Measurements from ENCODE around the gene NCKAP5.

Gene NCKAP5

DNA sequence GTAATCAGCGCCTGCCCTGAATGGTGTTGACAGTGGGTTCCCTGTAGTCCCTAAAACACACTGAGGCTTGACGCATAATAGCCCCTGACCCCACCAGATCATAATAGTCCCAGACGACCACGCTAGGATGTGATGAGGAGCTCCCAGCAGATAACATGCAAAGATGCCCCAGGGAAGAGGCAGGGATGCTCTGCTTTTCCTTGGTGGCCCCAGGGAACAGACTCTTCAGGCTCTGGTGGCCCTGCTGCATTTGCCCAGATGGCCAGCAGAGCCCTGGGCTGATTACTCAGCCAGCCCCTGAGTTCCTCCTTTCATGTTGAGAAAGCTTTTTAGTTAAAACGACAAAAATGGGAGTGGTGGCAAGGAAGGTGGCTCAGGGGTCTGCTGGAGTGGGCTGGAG lies 5.9 kb upstream of the NCKAP5 start:
- no peak for DNase-seq (ENCODE audit: low read depth)

DNA sequence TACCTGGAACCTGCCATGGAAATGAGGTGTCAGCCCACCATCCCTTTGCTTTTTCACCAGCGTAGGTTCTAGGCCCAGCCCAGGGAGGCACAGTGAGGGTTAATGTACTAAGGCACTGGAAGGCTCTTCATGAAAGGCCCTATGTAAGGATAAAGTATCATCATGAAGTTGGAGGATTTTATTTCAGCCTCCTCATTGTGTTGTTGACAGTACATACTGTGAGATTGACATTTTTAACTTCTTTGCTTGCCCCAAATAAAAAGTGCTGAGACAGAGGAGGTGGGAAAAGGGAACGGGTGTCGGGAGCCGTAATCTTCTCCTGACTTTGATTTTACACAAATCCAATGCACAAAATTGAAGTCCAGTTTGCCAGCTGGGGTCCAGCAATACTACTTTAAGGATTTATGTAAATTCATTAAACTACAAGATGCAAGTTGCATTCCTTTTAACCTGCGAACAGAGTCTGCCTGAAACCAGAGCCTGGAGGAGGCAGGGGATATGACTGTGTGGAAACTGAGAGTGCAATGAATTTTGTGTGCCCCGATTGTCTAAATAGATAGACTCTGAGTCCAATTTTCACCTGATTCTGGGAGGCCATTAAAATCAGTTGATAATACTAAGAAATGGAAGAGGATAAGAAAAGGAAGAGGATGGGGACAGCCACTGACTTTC lies 5.4 kb upstream of the NCKAP5 start:
- DNase-seq (ENCODE audit: low read depth): no peak

DNA sequence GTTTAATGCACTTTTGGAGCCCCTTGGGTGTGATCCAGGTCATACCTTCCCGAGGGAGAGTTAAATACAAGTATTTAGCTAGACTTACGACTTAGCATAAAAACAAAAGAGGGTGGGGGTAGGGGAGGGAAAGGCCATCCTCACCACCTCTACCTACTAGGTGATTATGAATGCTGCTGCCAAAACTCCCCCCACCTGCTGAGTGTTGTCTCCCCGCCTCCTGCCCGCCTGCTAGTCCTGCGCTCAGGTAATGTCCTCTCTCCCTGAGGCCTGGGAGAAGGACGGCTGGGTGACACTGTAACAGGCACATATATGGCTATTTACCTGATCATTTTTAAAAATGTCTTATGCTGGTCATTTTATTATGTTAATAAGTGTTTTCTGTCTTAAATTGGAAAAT lies 3.0 kb upstream of the NCKAP5 start:
- DNase-seq (ENCODE audit: low read depth): no peak

DNA sequence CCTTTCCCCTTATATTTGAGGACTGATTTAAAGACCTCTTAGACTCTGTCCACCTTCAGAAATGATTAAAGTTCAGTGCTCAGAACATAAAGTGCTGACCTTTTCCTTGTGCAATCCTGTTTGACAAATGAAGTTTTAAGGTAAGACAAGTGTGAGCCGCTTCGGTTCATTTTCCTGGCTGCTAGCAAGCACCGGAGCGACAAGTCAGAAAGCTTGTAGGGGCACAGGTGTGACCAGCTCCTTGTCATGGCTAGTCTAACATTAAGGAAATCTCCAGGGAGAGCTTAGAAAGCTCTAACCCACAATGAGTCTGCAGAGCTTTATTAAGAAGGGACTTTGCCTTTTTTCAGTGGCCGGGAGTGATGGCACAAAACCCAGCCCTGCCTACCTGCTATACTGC lies 2.3 kb upstream of the NCKAP5 start:
- no peak for DNase-seq (ENCODE audit: low read depth)

DNA sequence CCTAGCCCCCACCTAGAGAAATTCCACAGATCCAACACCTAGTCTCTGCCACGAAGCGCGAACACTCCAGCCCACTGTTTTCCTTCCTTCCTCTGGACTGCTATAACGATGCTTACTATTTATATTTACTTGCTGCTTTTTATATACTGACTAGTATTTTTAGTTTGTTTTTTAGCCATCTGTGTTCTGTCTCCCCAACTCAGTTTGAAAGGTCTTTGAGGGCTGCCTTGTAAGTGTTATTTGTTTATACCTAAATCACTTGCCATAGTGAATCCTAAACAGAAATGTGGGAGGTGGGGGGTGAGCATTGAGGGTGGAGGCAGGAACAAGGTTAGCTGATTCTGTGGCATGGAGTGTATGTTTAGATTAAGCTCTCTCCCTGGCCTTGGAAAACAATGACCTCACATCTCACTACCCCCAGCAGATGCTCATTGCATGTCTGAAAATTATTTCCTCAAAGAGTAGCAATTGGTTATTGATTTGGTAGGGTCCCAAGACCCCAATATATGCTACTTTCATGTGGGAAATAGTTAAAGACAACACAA lies 1.1 kb upstream of the NCKAP5 start:
- no peak for DNase-seq (ENCODE audit: low read depth)

DNA sequence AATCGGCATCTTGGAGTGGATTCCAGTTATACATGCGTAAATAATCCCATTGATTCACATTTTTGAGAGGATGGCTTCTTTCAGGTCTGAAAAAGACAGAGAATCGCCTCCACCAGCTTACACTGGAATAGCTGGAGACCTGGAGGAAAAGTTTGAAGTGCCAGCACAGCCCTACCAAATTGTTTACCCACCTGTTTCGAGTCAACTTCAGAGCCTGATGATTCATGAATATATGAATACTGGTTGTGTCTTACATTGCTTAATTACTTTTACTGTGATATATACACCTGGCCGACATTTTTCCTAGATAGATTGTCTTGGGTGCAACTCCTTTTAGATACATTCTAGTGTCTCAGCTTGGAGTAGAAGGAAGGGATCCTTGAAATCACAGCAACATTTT lies 335 bp upstream of the NCKAP5 start:
- DNase-seq (ENCODE audit: low read depth): no peak

DNA sequence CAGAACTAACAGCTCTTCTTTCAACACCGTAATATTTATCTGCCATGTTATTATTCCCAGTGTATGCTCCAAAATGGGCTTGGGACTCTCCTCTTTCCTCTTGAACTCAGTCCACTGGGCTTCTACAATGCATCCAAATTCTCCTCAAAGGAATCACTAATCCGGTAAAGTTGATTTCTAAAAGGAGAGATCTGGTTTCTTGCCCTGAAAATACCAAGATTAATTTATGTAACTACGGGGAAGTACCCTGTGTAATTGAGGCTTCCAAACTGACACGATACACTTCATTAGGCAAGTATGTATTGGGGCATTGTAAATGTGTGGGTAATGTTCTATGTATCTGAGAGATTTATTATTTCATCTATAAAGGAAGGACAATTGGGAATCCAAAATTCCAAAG lies 5.7 kb downstream of the NCKAP5 start:
- DNase-seq (ENCODE audit: low read depth): no peak

DNA sequence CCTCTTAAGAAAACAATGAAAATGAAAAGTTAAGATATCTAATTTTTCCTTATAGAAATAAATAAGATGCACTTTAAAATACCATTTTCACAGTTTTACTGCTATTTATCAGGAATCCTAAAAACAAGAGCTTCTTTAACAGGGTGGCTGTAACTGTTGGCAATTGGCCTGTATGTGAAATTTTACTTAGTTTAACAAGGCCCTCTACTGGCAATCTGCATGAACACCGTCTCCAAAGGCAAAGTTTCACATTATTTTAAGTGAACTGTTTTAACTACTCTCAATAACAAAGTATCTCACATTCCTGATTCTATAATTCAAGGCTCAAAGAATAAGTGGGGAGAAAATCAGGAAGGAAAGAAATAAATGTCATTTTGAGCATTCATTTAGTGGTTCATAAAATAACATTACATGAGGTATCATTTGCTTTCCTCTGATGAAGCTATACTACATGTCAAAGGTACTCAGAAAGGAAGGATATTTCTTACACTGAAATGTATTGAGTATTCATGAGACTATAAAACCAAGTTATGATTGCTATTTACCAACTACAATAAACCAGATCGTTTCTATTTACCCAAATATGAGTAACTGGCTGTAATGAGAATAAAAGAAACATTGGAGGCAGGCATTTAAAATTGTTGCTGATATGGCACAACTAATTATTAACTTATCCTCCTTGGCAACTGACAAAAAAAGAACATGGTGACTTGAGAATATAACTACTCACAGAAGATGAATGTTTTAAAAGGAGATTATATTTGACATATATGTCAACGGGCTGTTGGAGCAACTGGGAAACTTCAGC lies 7.0 kb downstream of the NCKAP5 start:
- no peak for DNase-seq (ENCODE audit: low read depth)

DNA sequence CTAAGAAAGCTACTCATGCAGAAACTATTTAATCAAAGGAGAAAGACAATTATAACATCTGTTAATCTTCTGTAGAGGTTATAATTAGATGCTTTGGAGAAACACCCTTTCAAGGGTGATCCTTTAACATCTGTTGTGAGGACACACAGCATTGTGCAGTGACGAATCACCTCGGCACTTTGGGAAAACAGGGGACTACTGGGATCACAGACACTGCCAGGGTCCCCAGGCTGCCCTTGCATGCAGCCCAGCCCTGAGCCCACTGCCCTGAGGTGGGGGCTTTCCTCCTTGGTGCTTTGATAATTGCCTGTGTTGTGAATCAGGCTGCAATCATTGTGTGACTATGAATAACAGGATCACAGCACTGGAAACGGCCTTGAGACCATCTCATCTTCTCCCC lies 10.6 kb downstream of the NCKAP5 start:
- no peak for DNase-seq (ENCODE audit: low read depth)

DNA sequence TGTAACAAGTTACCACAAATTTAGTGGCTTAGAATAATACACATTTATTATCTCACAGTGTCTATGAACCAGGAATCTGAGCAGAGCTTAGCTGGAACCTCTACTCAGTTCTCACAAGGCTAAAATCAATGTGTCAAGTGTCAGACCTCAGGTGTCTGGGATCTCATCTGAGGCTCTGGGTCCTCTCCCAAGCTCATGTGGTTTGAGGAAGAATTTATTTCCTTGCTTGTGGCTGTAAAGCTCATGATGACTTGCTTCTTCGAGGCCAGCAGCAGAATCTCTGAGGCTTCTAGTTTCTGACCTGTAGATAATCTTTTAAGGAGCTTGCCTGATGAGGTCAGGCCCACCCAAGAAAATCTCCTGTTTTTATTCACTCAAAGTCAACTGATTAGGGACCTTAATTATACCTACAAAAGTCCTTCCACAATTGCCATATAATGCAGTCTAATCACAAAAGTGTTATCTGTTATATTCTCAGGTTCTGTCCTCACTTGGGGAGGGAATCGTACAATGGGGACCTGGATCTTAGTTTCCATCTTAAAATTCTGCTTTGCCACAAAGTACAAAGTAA lies 14.3 kb downstream of the NCKAP5 start:
- no peak for DNase-seq (ENCODE audit: low read depth)

DNA sequence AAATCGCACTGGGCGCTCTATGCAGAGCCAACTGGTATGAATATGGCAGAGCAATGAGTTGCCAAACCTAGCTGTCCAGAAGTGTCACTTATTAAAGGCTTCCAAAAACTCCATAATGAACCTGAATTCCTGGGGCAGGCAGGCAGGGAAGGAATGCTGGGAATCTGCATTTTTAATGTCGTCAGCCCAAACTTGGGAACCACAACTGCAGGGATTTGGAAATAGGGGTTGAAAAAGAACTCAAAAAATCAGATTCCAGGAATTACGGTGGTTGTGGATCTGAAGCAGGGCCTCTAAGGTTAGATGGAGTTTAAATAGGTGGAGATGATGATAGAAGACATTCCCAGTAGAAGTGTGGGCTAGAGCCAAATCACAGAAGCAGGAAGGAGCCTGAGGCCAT lies 15.0 kb downstream of the NCKAP5 start:
- no peak for DNase-seq (ENCODE audit: low read depth)

DNA sequence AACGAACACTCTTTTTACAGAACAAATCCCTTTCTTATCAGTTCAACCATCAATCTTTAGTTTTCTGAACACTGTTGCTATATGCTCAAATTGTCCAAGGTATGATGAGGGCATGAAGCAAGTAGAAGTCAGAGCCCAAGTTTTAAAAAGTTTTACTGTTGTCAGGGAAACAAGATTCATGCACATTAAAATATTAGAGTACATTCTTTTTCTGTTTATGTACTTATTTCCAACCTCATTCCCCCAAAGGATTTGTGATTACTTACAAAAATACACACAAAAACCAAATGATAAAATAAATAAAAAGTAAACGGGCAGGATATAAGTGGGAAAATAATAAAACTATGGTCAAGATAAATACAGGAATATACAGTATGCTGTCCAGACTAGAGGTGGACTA lies 15.4 kb downstream of the NCKAP5 start:
- DNase-seq (ENCODE audit: low read depth): no peak

DNA sequence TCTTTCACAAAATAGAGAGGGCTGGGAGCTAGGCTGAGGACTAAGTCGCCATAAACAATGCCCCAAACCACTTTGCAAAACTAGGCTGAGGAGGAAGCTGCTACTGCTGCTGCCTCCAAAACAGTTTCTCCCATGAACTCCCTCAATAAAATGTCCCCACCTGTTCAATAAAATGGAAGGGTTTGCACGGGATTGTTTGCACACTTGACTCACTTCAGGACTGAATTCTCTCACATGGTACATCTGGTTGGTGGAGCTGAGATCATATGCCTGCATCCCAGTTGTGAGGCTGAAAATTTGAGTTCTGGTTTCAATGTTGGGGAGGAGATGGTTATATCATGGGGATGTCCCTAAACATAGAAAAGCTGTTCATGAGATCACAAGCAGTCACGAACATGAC lies 26.5 kb downstream of the NCKAP5 start:
- DNase-seq (ENCODE audit: low read depth): no peak

DNA sequence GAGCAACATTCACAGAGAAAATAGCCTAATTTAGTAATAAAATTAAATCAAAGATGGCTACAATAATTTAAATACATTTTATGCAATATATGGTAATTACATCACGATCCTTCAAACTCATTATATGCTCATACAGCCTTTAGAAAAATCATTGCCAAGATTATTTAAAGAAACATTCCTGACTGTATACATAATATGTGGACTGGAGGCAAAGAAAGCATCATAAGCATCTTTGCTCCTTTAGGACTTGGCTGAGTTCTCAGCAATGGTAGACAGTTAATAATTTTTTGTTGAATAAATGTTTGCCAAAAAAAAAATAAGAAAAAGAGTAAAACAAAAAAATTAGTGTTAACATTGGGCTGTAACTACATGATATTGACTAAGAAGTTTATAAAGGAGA lies 26.9 kb downstream of the NCKAP5 start:
- DNase-seq (ENCODE audit: low read depth): no peak

DNA sequence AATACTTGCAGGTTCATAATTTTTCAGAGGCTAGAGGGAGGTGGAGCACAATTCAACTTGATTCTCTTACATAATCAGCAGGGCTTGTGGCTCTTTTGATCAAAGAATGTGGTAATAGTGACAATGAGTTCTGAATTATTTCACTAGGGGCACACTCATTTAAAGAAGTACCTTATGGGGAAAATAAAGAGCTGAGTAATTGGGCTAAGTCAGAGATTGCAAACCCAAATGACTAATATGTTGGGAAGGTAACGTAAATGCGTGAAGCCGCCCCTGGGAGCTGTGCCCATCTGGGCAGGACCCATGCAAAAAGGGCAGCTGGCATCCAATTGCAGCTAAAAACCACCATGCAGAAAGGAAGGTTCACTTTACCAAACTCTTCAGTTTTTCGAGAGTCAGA lies 35.3 kb downstream of the NCKAP5 start:
- no peak for DNase-seq (ENCODE audit: low read depth)

DNA sequence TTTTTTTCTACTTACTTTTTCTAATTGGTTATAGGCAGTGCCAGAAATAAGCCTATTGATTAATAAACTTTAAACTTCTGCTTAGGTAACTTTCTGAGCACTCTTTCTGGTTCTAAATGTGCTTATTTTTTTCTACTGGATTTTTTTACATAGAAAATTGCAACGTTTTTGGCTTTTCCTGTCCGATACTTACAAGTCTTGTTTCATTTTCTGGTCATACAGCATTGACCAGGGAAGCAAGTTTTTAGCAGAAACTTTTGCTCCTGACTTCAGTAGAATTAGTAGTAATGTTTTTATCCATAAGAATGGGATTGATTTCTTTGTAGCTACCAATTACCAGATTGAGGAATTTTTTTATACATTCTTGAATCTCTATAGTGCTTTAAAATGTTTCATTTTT lies 36.9 kb downstream of the NCKAP5 start:
- DNase-seq (ENCODE audit: low read depth): no peak

DNA sequence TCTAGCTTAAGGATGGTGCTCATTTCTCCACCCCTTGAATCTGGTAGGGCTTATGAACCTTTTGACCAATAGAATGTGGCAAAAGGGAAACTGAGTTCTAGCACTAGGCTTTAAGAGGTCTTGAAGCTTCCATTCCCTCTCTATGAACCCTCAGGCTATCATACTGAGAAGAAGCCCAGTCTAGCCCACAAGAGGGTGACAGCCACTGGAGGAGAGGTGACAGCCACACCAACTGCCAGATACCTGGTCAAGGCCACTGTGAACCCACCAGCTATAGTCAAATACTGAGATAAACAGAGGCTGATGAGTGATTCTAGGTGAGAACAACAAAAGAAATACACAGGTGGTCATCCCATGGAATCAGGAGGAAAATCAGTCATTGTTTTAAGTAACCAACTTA lies 37.6 kb downstream of the NCKAP5 start:
- no peak for DNase-seq (ENCODE audit: low read depth)

DNA sequence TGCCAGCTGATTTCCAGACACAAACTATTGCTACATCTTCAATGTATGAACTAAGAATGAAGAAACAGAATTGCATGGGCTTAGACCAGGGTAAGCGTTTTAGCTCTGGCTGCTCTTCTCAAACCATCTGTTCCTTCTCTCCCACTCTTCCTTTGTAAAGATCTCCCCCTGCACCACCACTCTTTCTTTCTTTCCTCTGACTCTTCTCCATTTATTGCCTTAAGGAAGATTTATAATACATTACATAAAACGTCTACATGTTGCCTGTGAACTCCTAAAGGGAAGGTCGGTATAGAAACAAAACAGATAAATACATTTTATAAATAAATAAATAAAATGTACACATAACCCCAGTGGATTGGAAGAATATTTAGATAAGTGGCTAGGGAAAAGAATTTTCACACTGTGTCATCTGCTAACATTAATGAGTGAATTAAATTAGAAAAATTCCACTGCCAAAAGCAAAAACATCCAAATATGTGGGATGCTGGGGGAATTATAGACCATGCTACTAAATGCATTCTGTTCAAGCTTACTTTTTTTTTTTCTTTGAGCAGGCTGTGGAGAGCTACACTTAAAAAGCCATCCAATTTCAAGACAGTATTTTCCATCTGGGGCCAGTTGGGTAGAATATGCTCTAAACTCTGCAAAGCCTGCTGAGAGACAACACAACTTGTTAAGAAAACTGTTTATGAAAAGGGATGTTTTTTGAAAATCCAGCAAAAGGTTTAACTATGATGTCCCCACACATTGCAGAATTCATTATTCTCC lies 41.5 kb downstream of the NCKAP5 start:
- no peak for DNase-seq (ENCODE audit: low read depth)

DNA sequence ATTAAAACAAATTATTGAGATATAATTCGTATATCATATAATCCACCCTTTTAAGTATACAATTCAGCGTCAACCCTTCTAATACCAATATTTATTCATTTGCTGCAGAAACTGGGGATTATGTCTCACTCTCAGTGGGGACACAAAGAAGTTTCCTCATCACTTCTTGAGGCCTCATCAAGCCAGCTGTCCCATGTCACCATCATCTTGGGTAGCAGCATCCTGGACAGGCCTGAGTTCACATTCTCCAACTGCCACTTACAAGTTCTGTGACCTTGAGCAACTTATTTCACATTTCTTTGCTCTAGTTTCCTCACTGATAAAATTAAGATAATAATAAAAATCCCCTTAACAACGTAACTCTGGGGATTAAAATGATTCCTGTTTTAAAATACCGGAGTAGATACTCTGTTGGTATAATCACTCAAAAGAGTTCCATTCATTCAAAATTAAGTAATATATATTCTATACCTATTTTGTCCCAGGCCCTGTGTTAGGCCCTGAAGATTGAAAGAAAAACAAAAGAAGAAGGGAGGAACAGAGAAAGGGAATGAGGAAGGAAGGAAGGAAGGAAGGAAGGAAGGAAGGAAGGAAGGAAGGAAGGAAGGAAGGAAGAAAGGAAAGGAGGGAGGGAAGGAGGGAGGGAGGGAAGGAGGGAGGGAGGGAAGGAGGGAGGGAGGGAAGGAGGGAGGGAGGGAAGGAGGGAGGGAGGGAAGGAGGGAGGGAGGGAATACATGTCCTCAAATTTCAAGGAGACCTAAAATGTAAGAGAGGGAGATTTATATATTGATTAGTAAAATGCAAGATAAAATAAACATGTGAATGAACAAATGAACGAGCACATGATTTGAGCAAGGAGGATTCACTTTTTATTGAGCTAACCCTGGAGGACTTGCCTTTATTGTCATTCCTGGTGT lies 42.4 kb downstream of the NCKAP5 start:
- DNase-seq (ENCODE audit: low read depth): no peak

DNA sequence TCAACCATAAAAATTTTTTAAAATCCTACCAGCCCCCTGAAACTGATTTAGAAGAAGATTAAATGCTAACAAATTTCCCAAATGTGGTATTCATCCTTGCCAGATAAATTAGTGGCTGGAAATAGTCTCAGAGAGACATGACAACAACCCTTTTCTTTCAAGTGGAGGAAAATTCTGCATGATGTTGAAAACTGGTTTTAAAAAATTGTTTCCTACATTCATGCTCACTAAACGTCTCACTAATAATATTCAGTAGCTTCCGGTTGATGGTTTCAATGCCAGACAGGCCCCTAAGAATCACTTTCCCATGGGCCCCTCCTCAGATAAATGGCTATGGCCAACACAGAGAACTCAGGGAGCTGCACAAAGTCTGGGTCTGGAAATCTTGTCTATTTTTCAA lies 43.2 kb downstream of the NCKAP5 start:
- no peak for DNase-seq (ENCODE audit: low read depth)

DNA sequence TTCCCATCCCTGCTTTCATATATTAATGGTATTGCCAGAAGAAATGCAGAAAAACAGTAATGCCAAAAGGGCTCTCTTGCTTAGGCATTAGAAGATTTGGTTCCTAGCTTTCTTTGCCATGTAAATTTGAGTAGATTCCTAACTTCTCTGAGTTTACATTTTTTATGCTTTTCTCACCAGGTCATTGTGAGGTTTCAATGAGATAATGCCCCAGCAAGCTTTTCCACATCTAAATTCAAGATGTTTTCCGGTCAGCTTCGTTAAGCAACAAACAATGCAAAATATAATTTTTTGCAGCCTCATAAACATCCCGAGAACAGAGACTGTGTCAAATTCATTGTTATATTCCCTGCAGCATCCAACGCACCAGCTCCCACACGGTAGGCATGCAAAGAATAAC lies 44.9 kb downstream of the NCKAP5 start:
- DNase-seq (ENCODE audit: low read depth): no peak

Data from activated T-helper 1 cell treated with Interleukin-2 at 50 U/mL for 16 hours (primary cell).